Mesenchymal stem cell (in vitro differentiated cells and primary cell): ENCODE results near the gene MAPKAP1.

Experiments used
- DNase-seq: peaks from one replicate; pipeline ENCODE4 v3.0.0-alpha.2; 2013
- H2AFZ ChIP-seq: one replicate; pipeline ENCODE4 v1.6.1; 2013; ENCODE audit warnings: low read depth, mild to moderate bottlenecking, control low read depth, inconsistent platforms, low read length, moderate library complexity
- H2AK5ac ChIP-seq: 2 replicates; pipeline ENCODE4 v1.6.1; 2013; ENCODE audit warnings: low read length, moderate library complexity, mild to moderate bottlenecking, inconsistent platforms; ENCODE audit not compliant: severe bottlenecking
- H2BK120ac ChIP-seq: one replicate; pipeline ENCODE4 v1.6.1; 2013; ENCODE audit warnings: low read depth, mild to moderate bottlenecking, inconsistent platforms, low read length, moderate library complexity
- H2BK12ac ChIP-seq, 2 experiments: one replicate each; pipeline ENCODE4 v1.6.1; 2013; ENCODE audit warnings: inconsistent platforms in 2 of 2, low read length in 2 of 2, mild to moderate bottlenecking in 2 of 2, moderate library complexity in 2 of 2, control low read depth in 1 of 2
- H2BK15ac ChIP-seq: one replicate; pipeline ENCODE4 v1.6.1; 2013; ENCODE audit warnings: mild to moderate bottlenecking, low read depth, inconsistent platforms; ENCODE audit not compliant: poor library complexity, severe bottlenecking
- H2BK5ac ChIP-seq: 2 replicates; pipeline ENCODE4 v1.6.1; 2013; ENCODE audit warnings: low read depth, mild to moderate bottlenecking, low read length, control low read depth, inconsistent platforms; ENCODE audit not compliant: poor library complexity, severe bottlenecking
- H3K14ac ChIP-seq, 2 experiments: one replicate each; pipeline ENCODE4 v1.6.1; 2013; ENCODE audit warnings: inconsistent platforms in 2 of 2, low read length in 2 of 2, control low read depth in 1 of 2, mild to moderate bottlenecking in 1 of 2, moderate library complexity in 1 of 2
- H3K18ac ChIP-seq, 2 experiments: one replicate each; pipeline ENCODE4 v1.6.1; 2013; ENCODE audit warnings: inconsistent platforms in 2 of 2, low read length in 2 of 2, control low read depth in 1 of 2, low read depth in 1 of 2, mild to moderate bottlenecking in 1 of 2
- H3K23ac ChIP-seq, 2 experiments: one replicate each; pipeline ENCODE4 v1.6.1; 2013; ENCODE audit warnings: inconsistent platforms in 2 of 2, low read length in 2 of 2, mild to moderate bottlenecking in 2 of 2, moderate library complexity in 2 of 2, control low read depth in 1 of 2
- H3K27ac ChIP-seq: 2 replicates; pipeline ENCODE4 v1.5.1; 2013; ENCODE audit warnings: mild to moderate bottlenecking, moderate library complexity, low read length, control low read depth, inconsistent platforms; ENCODE audit not compliant: poor library complexity, severe bottlenecking
- H3K27me3 ChIP-seq, 2 experiments: 2 replicates each; pipeline versions ENCODE4 v1.6.1 to v1.7.0; 2013; ENCODE audit warnings: low read length in 2 of 2, mild to moderate bottlenecking in 2 of 2, moderate library complexity in 2 of 2, control low read depth in 1 of 2, inconsistent platforms in 1 of 2; ENCODE audit not compliant: control insufficient read depth in 1 of 2, insufficient read depth in 1 of 2
- H3K36me3 ChIP-seq, 2 experiments: 2 replicates each; pipeline versions ENCODE4 v1.6.1 to v1.7.0; 2013; ENCODE audit warnings: low read length in 2 of 2, control low read depth in 1 of 2, inconsistent platforms in 1 of 2, low read depth in 1 of 2, mild to moderate bottlenecking in 1 of 2; ENCODE audit not compliant: insufficient read depth in 2 of 2, control insufficient read depth in 1 of 2
- H3K4ac ChIP-seq, 2 experiments: one replicate each; pipeline ENCODE4 v1.6.1; 2013; ENCODE audit warnings: inconsistent platforms in 2 of 2, low read length in 2 of 2, mild to moderate bottlenecking in 2 of 2, moderate library complexity in 2 of 2, control low read depth in 1 of 2, low read depth in 1 of 2
- H3K4me1 ChIP-seq: 2 replicates; pipeline ENCODE4 v1.6.1; 2013; ENCODE audit warnings: low read depth, low read length, control low read depth; ENCODE audit not compliant: control insufficient read depth, insufficient read depth
- H3K4me2 ChIP-seq: 2 replicates; pipeline ENCODE4 v1.6.1; 2013; ENCODE audit warnings: low read length, mild to moderate bottlenecking, inconsistent platforms; ENCODE audit not compliant: poor library complexity, severe bottlenecking
- H3K4me3 ChIP-seq, 2 experiments: 2 replicates each; pipeline versions ENCODE4 v1.5.1 to v1.7.0; 2013; ENCODE audit warnings: low read length in 2 of 2, mild to moderate bottlenecking in 2 of 2, control low read depth in 1 of 2, low read depth in 1 of 2; ENCODE audit not compliant: insufficient read depth in 1 of 2
- H3K79me1 ChIP-seq: replicated peaks from 2 replicates; pipeline ENCODE4 v1.6.1; 2013; ENCODE audit warnings: mild to moderate bottlenecking, control low read depth, low read length, inconsistent platforms; ENCODE audit not compliant: poor library complexity, severe bottlenecking
- H3K9ac ChIP-seq: 2 replicates; pipeline ENCODE4 v1.7.0; 2013; ENCODE audit warnings: mild to moderate bottlenecking, low read length, moderate library complexity
- H3K9me3 ChIP-seq: 2 replicates; pipeline ENCODE4 v1.7.0; 2013; ENCODE audit warnings: mild to moderate bottlenecking, low read length; ENCODE audit not compliant: control insufficient read depth
- H4K8ac ChIP-seq: one replicate; pipeline ENCODE4 v1.6.1; 2013; ENCODE audit warnings: inconsistent platforms, mild to moderate bottlenecking, low read length, moderate library complexity
- H4K91ac ChIP-seq: one replicate; pipeline ENCODE4 v1.6.1; 2013; ENCODE audit warnings: mild to moderate bottlenecking, low read length, inconsistent platforms
- WGBS: methylation state at CpG from one replicate; pipeline ENCODE4 v1.1.7; 2013; ENCODE audit warnings: mixed read lengths; 5-methylcytosine and 5-hydroxymethylcytosine counted together

MAPKAP1 gene

DNA sequence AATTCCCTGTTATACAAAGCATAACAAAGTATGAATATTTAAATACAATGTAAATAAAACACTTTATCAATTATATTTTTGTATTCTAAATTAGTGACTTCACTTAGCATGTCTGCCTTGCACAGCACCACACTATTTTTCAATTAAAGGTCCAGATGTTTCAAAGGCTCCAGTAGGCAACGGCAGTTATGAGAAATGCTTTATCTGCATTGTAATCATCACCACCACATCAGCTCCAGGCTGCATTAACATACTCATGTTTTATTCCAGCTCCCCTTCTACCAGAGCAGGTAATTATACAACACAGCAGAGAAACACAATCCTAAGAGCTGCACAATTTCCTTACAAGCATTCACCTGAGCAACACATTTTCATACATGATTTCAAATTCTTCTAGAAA lies 102.8 kb downstream of the MAPKAP1 start:
- H2AFZ ChIP-seq = no peak overlapping the region
- no peak overlapping the region for H3K27ac ChIP-seq
- no peak overlapping the region for H4K91ac ChIP-seq
- H3K14ac ChIP-seq = no peak overlapping the region
- no peak overlapping the region for H2BK15ac ChIP-seq
- H4K8ac ChIP-seq = no peak overlapping the region
- H3K9ac ChIP-seq = no peak overlapping the region
- H2BK120ac ChIP-seq = no peak overlapping the region
- H3K4me1 ChIP-seq = peaks cover 2% of the 10 kb centered on the region
- no peak overlapping the region for H3K4me2 ChIP-seq
- no peak overlapping the region for H3K23ac ChIP-seq
- H3K18ac ChIP-seq = no peak overlapping the region
- DNase-seq = no peak
- H3K36me3 ChIP-seq = peaks cover 0 to 2% of the 10 kb centered on the region in 2 experiments
- no peaks in the 10 kb centered on the region for H3K27me3 ChIP-seq
- no peak overlapping the region for H3K4ac ChIP-seq
- H2AK5ac ChIP-seq = no peak overlapping the region
- H3K9me3 ChIP-seq = no peaks in the 10 kb centered on the region
- H3K79me1 ChIP-seq = peaks cover 35% of the 10 kb centered on the region
- WGBS = 93% methylated on average over 1 of the region's 1 CpG
- H2BK5ac ChIP-seq = no peak overlapping the region
- H3K4me3 ChIP-seq = no peak overlapping the region
- H2BK12ac ChIP-seq = no peak overlapping the region

DNA sequence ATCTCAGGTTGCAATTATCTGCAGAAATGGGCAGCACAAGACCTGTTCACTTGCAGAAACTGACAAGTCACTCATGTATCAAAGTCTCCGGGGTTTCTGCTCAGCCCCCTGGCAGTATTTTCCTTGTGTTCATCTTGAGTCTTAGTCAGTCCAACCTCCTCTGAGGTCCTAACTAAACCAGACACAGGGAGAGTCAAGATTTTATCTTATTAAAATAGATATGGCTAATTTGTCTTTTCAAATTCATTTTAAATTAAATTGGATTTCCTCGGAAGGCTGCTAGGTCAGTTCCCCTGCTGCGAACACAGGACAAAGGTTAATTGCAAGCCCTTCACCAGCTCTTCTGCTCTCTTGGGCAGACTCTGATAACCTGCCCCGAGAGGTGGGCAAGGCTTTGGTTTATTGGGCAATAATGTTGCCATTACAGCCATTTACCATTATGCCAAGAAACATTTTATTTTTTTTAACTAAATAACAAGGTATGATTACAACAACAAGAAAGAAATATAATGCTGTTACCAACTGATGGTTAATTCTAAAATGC lies 103.5 kb downstream of the MAPKAP1 start:
- Histone ChIP-seq H2AFZ (no peak overlapping the region), H2BK12ac (no peak overlapping the region), H2BK120ac (no peak overlapping the region), H3K4me1 (peaks cover 2% of the 10 kb centered on the region), H3K79me1 (peaks cover 33% of the 10 kb centered on the region), H4K91ac (no peak overlapping the region), H3K4me2 (no peak overlapping the region), H3K4me3 (no peak overlapping the region), H3K23ac (no peak overlapping the region), H2AK5ac (no peak overlapping the region), H3K4ac (peak overlapping the region in 1 of 2 experiments; percentile 49), H3K14ac (no peak overlapping the region), H3K27me3 (no peaks in the 10 kb centered on the region), H4K8ac (no peak overlapping the region), H3K9me3 (no peaks in the 10 kb centered on the region), H2BK15ac (no peak overlapping the region), H2BK5ac (peak overlapping the region; percentile 39), H3K18ac (no peak overlapping the region), H3K27ac (no peak overlapping the region), H3K9ac (no peak overlapping the region), H3K36me3 (peaks cover 0 to 3% of the 10 kb centered on the region in 2 experiments)
- no peak for DNase-seq
- 93% methylated on average over 3 of the region's 4 CpGs for WGBS

DNA sequence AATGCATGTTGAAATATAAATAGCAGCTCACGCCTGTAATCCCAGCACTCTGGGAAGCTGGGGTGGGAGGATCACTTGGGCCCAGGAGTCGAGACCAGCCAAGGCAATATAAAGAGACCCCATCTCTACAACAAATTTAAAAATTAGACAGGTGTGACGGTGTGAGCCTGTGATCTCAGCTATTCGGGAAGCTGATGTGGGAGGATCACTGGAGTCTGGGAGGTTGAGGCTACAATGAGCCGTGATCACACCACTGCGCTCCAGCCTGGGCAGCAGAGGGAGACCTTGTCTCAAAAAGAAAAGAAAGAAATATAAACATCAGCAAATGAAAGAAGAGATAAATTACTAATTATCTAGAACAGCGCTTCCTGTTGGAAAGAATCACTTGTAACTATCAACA lies 105.0 kb downstream of the MAPKAP1 start:
- H3K9me3 ChIP-seq = no peaks in the 10 kb centered on the region
- H4K91ac ChIP-seq = no peak overlapping the region
- no peak overlapping the region for H2BK120ac ChIP-seq
- H3K4me3 ChIP-seq = no peak overlapping the region
- no peak overlapping the region for H2AFZ ChIP-seq
- peaks cover 27% of the 10 kb centered on the region for H3K79me1 ChIP-seq
- H3K27ac ChIP-seq = no peak overlapping the region
- H3K14ac ChIP-seq = no peak overlapping the region
- peaks cover 0 to 3% of the 10 kb centered on the region in 2 experiments for H3K36me3 ChIP-seq
- no peak overlapping the region for H2BK12ac ChIP-seq
- H3K23ac ChIP-seq = no peak overlapping the region
- H3K4ac ChIP-seq = no peak overlapping the region
- H3K4me1 ChIP-seq = peaks cover 2% of the 10 kb centered on the region
- no peak overlapping the region for H3K9ac ChIP-seq
- no peak overlapping the region for H4K8ac ChIP-seq
- H3K18ac ChIP-seq = no peak overlapping the region
- H3K4me2 ChIP-seq = no peak overlapping the region
- no peaks in the 10 kb centered on the region for H3K27me3 ChIP-seq
- DNase-seq = no peak
- 88% methylated on average over 2 of the region's 7 CpGs for WGBS
- H2BK5ac ChIP-seq = no peak overlapping the region
- H2AK5ac ChIP-seq = no peak overlapping the region
- no peak overlapping the region for H2BK15ac ChIP-seq

DNA sequence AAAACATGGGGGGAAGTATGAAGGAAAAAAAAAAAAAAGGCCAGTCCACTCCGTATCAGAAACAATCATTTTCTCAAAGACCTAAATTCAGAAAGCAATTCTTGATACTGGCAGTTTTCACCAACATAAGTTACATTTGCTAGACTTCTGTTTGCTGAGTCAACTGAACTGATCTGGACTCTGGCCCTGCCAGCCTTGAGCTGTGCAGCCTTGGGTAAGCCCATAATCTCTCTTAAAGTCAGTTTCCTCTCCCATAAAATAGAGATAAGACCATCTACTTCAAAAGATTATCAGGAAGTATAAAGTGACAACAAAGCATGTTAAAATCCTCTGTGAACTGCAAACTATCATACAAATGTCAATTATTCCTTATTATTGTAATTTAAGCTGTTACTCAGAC lies 106.8 kb downstream of the MAPKAP1 start:
- Histone ChIP-seq H3K36me3 (peaks cover 0 to 14% of the 10 kb centered on the region in 2 experiments), H3K4me2 (no peak overlapping the region), H2AK5ac (no peak overlapping the region), H4K91ac (no peak overlapping the region), H2AFZ (no peak overlapping the region), H3K9me3 (no peaks in the 10 kb centered on the region), H2BK12ac (no peak overlapping the region), H2BK120ac (no peak overlapping the region), H2BK15ac (no peak overlapping the region), H3K23ac (no peak overlapping the region), H4K8ac (no peak overlapping the region), H3K4me1 (no peaks in the 10 kb centered on the region), H3K79me1 (peaks cover 34% of the 10 kb centered on the region), H2BK5ac (no peak overlapping the region), H3K18ac (no peak overlapping the region), H3K4ac (no peak overlapping the region), H3K27ac (no peak overlapping the region), H3K14ac (no peak overlapping the region), H3K9ac (no peak overlapping the region), H3K27me3 (no peaks in the 10 kb centered on the region), H3K4me3 (no peak overlapping the region)
- DNase-seq = no peak
- 92% methylated on average over 1 of the region's 1 CpG for WGBS
